Breast epithelium (tissue), 3 donors: ENCODE measurements around the gene ZNF579.

ENCODE experiments used
- POLR2A ChIP-seq: fragments of 450-650 bp; IDR thresholded peaks from one replicate; pipeline ENCODE4 v1.6.1; 2016; ENCODE audit warnings: antibody characterized with exemption, mild to moderate bottlenecking, moderate library complexity
- POLR2AphosphoS5 ChIP-seq, 3 donors: sonication (generic); formaldehyde crosslinking; IDR thresholded peaks; one replicate each; pipeline ENCODE4 v1.6.1; 2017; ENCODE audit warnings: antibody characterized with exemption in 3 of 3
- TF ChIP-seq, protein P1 (sequence below), 3 donors: fragments of 450-650 bp; IDR thresholded peaks; one replicate each; pipeline ENCODE4 v1.5.1; 2016 to 2017; ENCODE audit warnings: antibody characterized with exemption in 3 of 3, mild to moderate bottlenecking in 3 of 3, moderate library complexity in 3 of 3

DNA sequence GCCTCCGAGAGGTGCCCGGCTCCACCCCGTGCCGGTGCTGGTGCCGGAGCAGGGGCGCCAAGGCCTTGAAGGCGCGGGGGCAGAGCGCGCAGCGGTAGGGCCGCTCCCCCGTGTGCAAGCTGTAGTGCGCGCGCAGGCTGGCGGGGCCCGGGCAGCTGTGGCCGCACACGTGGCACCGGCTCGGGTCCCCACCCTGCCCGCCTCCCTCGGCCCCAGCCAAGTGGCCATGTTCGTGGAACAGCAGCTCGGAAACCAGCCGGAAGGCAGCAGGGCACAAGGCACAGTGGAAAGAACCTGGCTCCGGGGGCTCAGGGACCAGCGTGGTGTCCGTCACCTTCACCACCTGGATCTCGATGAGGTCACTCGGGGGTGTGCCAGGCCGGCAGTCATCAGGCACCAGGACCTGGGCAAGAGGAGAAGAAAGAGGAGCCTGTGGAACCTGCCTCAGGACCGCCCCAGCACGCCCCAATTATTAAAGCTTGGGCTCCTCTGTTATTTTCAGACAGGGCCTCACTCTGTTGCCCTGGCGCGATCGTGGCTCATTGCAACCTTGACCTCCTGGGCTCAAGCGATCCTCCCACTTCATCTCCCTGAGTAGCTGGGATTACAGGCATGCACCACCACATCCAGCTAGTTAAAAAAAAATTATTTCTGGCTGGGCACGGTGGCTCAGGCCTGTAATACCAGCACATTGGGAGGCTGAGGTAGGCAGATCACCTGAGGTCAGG, 41.8 kb upstream of the ZNF579 start:
- TF ChIP-seq, protein P1, sequence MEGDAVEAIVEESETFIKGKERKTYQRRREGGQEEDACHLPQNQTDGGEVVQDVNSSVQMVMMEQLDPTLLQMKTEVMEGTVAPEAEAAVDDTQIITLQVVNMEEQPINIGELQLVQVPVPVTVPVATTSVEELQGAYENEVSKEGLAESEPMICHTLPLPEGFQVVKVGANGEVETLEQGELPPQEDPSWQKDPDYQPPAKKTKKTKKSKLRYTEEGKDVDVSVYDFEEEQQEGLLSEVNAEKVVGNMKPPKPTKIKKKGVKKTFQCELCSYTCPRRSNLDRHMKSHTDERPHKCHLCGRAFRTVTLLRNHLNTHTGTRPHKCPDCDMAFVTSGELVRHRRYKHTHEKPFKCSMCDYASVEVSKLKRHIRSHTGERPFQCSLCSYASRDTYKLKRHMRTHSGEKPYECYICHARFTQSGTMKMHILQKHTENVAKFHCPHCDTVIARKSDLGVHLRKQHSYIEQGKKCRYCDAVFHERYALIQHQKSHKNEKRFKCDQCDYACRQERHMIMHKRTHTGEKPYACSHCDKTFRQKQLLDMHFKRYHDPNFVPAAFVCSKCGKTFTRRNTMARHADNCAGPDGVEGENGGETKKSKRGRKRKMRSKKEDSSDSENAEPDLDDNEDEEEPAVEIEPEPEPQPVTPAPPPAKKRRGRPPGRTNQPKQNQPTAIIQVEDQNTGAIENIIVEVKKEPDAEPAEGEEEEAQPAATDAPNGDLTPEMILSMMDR (IDR thresholded peaks at IDR 0.05) = no peak
- TF ChIP-seq POLR2AphosphoS5 (IDR thresholded peaks at IDR 0.05) (no peak), POLR2A (no peak)
